ENCODE results near the gene DGLUCY.
"Not testable (repeated sequence)": the region's sequence is repeated elsewhere in the genome, so short reads cannot be mapped to it uniquely, and the experiment has no call there.

Gene DGLUCY

DNA sequence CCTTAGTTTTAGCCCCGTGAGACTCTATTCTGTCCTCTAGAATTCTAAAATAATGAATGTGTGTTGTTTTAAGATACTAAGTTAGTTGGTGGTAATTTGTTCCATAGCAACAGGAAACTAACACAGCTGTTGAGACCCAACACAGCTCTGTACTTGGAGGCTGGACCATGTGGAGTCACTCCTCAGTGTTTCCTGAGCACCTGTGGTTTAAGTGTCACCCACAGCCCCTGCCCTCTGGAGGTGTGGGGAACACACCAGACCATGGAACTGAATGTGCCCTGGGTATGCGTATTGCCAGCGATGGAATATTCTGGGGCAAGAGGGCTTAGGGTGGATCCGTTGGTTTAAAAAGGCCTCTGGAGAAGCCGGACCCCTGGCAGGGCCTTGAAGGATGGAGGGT, 147.2 kb downstream of the DGLUCY start:
- in situ Hi-C loops (cut with MboI; ENCODE audit: low pct_unique_long_range_greater_than_20kb, low sequenced_read_pairs): no loop called here
- DNase-seq: no peak

GRCh38 chr14:91261986-91262549, 148.2 kb downstream of the DGLUCY start:
- in situ Hi-C loops (cut with MboI; ENCODE audit: low pct_unique_long_range_greater_than_20kb, low sequenced_read_pairs): no loop called here
- no peak for DNase-seq

GRCh38 chr14:91263329-91263728, 149.5 kb downstream of the DGLUCY start:
- in situ Hi-C loops (cut with MboI; ENCODE audit: low pct_unique_long_range_greater_than_20kb, low sequenced_read_pairs): no loop called here
- no peak for DNase-seq

DNA sequence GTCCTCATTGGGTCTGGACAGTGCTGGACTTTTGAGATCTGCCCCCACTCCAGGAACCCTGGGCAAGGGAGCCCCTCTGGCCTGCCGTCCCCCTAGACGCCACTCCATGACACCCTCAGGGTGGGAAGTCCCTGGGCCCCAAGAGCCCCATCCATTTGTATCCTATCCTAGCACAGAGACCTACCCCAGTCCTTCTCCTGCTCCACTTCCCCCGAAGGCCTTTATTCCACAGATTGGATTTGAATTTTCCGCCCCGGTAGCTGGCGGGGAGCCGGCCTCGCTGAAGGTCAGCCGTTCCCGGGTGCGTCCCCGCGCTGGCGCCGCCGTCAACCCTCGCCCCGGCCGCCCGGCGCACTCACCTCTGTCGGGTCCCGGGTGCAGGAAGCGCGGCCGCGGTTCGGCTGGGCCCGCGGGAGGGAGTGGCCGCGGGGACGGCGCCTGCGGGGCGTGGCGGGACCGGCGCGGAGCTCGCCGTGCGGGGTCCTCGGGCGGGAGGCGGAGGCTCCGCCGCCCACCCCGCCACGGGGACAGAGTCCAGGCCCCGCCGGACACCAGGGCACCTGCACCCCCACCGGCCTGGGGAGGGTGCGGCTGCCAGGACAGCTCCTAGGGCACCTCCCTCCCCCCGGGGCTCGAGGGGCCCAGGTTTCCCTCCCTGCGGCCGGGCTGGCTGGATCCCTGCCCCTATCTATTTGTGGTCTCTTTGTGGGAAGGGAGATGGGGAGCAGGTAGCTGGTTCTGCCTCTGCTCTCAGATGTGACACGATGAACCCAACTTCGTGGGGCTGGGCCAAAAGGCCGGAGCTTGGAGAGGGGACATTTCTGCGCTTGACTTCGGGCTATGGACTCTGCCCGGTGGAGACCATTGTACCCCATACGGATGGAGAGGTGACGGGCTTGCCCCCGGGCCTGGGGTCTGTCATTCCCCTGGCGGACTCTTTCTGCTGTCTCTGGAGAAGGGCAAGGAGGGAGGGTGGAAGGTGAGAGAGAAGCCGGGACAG, 150.6 kb downstream of the DGLUCY start:
- DNase-seq: no peak

GRCh38 chr14:91265404-91265803, 151.5 kb downstream of the DGLUCY start:
- in situ Hi-C loops (cut with MboI; ENCODE audit: low pct_unique_long_range_greater_than_20kb, low sequenced_read_pairs): no loop called here

More for the DNA sequence above, 150.6 kb downstream of the DGLUCY start:
- in situ Hi-C loops (cut with MboI; ENCODE audit: low pct_unique_long_range_greater_than_20kb, low sequenced_read_pairs): no loop called here

GRCh38 chr14:91266276-91266675, 152.4 kb downstream of the DGLUCY start:
- in situ Hi-C loops (cut with MboI; ENCODE audit: low pct_unique_long_range_greater_than_20kb, low sequenced_read_pairs); DNase-seq: not testable (repeated sequence)

More at GRCh38 chr14:91265404-91265803, 151.5 kb downstream of the DGLUCY start:
- DNase-seq: no peak

DNA sequence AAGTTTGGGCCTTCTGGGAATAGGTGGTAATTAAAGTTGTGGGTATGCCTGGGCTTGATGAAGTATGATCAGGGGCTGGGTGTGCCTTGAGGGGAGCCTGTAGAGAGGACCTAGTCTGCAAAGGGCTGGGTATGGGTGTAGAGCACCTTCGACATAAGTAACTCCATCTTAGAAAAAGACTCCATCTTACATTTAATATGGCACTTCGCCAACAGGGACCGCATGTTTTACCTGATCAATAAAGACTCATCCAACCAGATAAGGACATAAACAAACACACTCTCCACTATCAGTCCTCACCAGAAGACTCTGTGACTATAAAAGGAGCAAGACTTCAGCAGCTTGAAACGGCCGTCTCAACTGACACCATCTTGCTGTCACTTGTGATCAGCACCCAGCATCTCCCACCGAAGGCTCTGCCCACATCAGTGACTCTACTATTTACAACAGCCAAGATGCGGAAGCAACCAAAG, 154.1 kb downstream of the DGLUCY start:
- in situ Hi-C loops (cut with MboI; ENCODE audit: low pct_unique_long_range_greater_than_20kb, low sequenced_read_pairs): no loop called here
- DNase-seq: no peak

DNA sequence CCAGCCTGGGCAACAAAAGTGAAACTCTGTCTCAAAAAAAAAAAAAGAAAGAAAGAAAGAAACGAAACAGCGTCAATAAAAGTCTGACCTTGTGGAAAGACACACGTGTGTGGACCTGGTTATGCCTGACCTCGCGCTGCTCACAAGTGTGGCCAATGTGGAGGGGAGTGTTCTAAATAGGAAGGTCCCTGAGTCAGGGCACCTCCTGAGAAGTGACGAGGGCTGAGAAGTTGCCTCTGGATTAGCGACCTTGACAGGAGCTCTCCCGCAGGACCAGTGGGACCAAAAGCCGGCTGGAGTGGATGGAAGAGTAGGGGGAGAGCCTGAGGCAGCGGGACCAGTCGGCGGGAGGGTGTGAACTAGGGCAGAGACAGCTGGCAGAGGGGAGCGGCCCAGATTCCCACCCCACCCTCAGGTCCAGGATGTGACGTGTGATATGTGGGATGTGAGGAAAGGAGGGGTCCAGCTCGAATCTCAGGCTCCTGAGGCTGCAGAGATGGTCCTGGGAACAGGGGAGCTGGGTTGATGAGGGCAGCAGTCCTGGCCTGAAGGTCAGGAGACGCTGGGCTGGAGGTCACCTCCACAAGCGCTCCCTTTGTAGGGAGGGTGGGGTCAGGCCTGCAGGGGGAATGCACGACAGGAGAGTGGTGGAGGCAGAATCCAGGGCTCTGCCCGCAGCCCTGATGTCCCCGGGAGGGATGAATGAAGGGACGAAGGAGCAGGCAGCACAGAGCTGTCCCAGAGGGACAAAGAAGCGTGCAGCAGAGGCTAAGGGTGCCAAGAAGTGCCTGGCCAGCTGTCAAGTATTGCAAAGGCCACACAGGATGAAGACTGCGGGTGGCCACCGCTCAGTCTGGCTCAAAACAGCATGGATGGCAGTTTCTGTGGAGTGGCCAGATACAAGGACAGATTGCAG, 155.5 kb downstream of the DGLUCY start:
- in situ Hi-C loops (cut with MboI; ENCODE audit: low pct_unique_long_range_greater_than_20kb, low sequenced_read_pairs): no loop called here
- no peak for DNase-seq

DNA sequence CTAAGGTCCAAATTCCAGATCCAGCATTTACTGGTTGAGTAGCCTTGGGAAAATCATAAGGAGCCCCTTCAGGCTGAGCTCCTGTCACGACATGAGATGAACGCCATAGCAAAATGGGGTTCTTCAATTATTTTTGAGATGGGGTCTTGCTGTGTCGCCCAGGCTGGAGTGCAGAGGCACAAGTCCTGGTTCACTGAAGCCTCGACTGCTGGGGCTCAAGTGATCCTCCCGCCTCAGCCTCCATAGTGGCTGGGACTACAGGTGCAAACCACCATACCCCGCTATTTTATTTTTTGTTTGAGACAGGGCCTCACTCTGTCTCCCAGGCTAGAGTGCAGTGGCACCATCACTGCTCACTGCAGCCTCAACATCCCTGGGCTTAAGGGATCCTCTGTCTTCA, 156.3 kb downstream of the DGLUCY start:
- in situ Hi-C loops (cut with MboI; ENCODE audit: low pct_unique_long_range_greater_than_20kb, low sequenced_read_pairs): no loop called here
- DNase-seq: no peak

DNA sequence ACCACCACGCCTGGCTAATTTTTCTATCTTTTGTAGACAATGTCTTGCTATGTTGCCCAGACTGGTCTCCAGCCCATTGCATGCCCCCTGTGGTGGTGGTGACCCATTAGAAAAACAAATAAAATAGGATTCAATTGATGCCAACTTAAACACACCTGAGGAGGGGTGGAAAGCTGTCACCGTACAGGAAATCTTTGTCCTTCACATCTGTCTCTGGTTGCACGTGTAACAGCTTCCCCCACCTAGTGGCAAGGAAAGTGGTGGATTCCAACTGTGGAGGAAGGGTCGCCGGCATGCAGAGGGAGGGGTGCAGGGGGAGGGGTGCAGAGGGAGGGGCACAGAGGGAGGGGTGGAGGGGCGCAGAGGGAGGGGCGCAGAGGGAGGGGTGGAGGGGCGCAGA, 156.7 kb downstream of the DGLUCY start:
- no peak for DNase-seq
- in situ Hi-C loops (cut with MboI; ENCODE audit: low pct_unique_long_range_greater_than_20kb, low sequenced_read_pairs): no loop called here

GRCh38 chr14:91271639-91272038, 157.8 kb downstream of the DGLUCY start:
- DNase-seq: no peak
- in situ Hi-C loops (cut with MboI; ENCODE audit: low pct_unique_long_range_greater_than_20kb, low sequenced_read_pairs): no loop called here

DNA sequence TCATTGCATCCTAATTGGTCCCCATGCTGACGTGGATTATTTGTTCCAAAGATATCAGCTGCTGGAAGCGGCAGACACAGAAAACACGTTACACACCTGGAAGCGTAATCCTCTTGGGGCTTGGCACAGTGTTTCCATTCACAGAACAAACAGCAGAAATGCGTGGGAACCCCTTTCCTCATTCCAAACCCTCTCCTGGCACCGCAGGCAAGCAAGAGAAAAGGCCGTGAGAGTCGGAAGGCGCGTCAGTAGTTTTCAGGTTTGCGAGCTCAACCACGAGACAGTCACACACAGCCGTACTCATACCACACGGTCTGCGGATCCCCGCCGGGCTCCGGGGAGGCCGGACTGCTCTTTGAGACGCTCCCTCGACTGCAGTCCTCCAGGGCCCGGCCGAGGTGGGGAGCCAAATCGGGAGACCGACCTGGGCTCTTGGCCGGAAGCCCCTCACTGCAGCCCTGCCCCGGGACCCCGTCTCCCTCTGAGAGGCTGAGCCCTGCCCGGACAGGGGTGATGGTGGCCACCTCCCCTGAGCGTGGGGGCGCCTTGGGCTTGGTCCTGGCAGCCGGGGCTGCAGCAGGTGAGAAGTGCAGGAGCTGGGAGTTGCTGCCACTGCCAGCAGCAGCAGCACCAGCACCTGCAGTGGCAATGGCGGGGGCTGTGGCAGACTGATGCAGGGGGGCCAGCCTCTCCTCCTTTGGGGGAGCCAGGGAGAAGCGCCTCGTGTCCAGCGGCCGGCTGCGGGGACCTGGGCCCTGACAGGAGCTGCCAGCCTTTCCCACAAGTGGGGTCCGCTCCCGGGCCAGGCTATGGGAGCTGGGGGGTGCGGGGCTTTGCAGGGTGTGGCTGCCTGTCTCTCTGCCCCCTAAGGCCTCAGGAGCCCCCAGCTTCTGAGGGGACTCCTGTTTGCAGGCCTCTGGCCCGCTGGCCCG, 158.7 kb downstream of the DGLUCY start:
- no peak for DNase-seq
- in situ Hi-C loops (cut with MboI; ENCODE audit: low pct_unique_long_range_greater_than_20kb, low sequenced_read_pairs): no loop called here

DNA sequence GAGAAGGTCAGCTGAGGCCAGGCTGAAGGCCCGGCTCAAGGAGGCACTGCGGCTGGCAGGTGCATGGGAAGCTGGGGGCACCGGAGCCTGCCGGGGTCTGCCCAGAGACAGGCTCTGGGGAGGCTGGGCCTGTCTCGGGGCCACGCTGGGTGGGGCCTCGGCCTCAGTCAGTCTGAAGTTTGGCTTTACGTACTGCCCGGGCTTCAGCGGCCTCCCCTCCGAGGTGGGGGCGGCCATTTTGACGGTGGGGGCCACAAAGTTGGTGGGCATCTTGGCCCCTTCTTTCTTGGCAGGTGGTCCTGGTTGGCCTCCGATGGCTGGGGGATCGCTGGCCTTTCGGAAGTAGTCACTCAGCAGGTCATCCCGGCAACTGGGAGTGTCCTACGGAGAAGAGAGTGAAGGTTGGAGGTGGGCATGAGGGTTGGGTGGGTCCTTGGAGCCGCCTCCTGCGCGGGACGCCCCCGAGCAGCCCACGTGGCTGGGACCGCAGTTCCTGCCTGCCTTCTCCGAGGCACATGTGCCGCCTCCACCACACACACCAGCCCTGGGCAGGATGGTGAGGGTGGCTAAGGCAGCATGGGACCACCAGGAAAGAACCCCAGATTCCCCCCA, 159.5 kb downstream of the DGLUCY start:
- in situ Hi-C loops (cut with MboI; ENCODE audit: low pct_unique_long_range_greater_than_20kb, low sequenced_read_pairs): no loop called here
- DNase-seq: no peak

DNA sequence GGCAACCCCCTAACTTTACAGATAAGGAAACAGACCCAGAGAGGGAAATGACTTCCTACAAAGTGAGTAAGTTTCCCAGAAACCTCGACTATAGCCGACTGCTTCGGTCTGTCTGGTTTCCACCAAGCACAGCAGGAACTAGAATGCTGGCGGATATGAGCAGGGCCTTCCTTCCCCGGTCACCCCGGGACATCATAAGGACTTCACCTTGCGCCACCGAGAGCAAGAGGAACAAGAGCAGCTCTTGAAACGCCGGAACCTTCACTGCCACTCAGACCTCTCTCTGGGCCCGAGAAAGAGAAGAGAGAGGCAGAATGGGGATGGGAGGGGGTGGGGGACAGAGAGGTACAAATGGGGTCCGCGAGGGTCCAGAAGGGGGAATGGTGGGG, 160.0 kb downstream of the DGLUCY start:
- in situ Hi-C loops (cut with MboI; ENCODE audit: low pct_unique_long_range_greater_than_20kb, low sequenced_read_pairs): no loop called here

DNA sequence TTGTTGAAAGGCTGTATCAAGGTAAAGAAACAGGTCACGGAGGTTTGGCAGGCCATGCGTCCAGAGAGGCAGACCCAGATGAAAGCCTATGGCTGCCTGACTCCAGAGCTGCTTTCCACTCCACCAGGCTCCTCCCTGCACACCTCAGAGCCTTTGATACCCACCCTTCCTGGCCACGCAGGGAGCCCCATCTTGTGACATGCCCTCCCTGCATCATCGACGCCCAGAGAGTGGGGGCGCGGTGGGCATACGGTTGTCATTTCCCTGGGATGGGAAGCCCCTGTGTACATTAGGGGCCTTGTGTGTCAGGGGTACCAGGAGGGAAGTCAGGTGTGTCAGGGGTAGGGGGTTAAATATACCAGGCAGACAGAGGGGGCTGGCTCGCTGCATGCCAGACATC, 160.9 kb downstream of the DGLUCY start:
- in situ Hi-C loops (cut with MboI; ENCODE audit: low pct_unique_long_range_greater_than_20kb, low sequenced_read_pairs): loop anchor here (25.0 kb wide), 1 partner anchor 362 kb away; no protein-coding TSS in a partner anchor
- no peak for DNase-seq

More for the DNA sequence above, 160.0 kb downstream of the DGLUCY start:
- DNase-seq: no peak
